ENCODE data around the gene SSR4.

The SSR4 gene

DNA sequence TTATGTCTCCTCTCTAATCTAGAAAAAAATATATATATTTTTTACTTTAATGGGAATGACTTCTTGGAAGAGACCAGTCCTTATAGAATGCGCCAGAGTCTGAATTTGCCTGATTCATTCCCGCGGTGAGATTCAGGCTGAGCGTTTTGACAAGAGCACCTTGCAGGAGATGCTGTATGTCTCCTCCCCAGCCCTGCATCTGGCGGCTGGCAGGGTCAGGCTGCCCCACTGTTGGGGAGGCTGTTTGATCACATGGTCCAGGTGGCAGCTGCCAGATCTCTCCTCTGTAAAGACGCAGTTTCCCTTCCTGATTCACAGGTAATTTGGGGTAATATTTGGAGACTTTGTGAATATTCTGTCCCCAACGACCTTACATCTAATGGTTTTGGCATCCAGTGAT, 26.1 kb downstream of the SSR4 start:
- Histone ChIP-seq H3K9ac (ENCODE audit: low read depth in 1 of 2, low read length in 2 of 2) (no peak overlapping the region), H3K4me1 (ENCODE audit: control insufficient read depth in 1 of 2, insufficient read depth in 2 of 2, low read length in 2 of 2) (peaks cover 0 to 7% of the 10 kb centered on the region in 2 donors), H3K4me3 (ENCODE audit: low read depth in 1 of 2, low read length in 2 of 2) (no peak overlapping the region), H3K27ac (ENCODE audit: low read depth, low read length) (no peak overlapping the region), H3K27me3 (ENCODE audit: control insufficient read depth in 1 of 2, insufficient read depth in 2 of 2, low read length in 2 of 2) (peaks cover 0 to 3% of the 10 kb centered on the region in 2 donors), H3K36me3 (ENCODE audit: control insufficient read depth in 1 of 2, insufficient read depth in 2 of 2, low read length in 2 of 2) (no peaks in the 10 kb centered on the region), H3K9me3 (ENCODE audit: control insufficient read depth in 1 of 2, low read length in 2 of 2) (no peaks in the 10 kb centered on the region)

DNA sequence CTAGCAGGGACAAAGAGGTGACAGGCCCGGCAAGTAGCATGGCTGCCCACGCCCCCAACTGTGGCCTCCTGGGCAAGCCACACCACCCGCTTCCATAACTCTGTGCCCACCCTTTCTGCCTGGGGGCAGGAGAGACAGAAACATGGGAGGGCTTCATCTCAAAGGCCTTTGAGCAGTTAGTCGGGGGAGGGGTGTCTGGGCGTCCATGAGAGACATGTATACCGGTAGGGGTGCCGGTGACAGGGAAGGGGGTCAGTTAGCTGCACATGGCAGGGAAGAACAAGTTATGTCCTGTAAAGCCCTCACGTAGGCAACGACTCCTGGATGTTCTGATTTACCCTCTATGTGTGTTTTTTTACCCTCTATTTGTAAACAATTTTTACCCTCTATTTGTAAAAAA, 26.6 kb downstream of the SSR4 start:
- no peak overlapping the region for H3K4me3 ChIP-seq (ENCODE audit: low read depth in 1 of 2, low read length in 2 of 2)
- no peaks in the 10 kb centered on the region for H3K9me3 ChIP-seq (ENCODE audit: control insufficient read depth in 1 of 2, low read length in 2 of 2)
- H3K4me1 ChIP-seq (ENCODE audit: control insufficient read depth in 1 of 2, insufficient read depth in 2 of 2, low read length in 2 of 2), result peaks cover 0 to 7% of the 10 kb centered on the region in 2 donors
- no peaks in the 10 kb centered on the region for H3K36me3 ChIP-seq (ENCODE audit: control insufficient read depth in 1 of 2, insufficient read depth in 2 of 2, low read length in 2 of 2)
- H3K9ac ChIP-seq (ENCODE audit: low read depth in 1 of 2, low read length in 2 of 2), result no peak overlapping the region
- no peak overlapping the region for H3K27ac ChIP-seq (ENCODE audit: low read depth, low read length)
- H3K27me3 ChIP-seq (ENCODE audit: control insufficient read depth in 1 of 2, insufficient read depth in 2 of 2, low read length in 2 of 2), result peaks cover 0 to 3% of the 10 kb centered on the region in 2 donors

DNA sequence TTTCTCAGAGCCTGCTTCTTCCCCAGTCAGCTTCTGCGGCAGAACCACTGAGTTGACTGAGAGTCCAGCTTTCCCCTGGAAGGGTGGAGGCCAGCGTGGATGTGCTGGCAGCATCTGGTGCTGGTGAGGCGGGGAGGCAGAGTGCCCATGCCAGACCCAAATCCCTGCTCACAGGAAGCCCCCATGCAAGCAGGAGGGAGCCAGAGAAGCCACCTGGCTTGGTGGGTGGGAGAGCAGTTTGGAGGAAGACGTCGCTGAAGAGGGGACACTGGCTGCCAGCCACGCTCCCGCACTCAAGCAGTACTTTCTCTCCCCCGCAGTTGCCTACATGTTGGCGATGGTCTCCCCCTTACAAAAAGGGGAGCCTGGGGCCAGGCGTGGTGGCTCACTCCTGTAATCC, 29.9 kb downstream of the SSR4 start:
- Histone ChIP-seq H3K9ac (ENCODE audit: low read depth in 1 of 2, low read length in 2 of 2) (no peak overlapping the region), H3K36me3 (ENCODE audit: control insufficient read depth in 1 of 2, insufficient read depth in 2 of 2, low read length in 2 of 2) (no peaks in the 10 kb centered on the region), H3K27ac (ENCODE audit: low read depth, low read length) (no peak overlapping the region), H3K27me3 (ENCODE audit: control insufficient read depth in 1 of 2, insufficient read depth in 2 of 2, low read length in 2 of 2) (peaks cover 0 to 8% of the 10 kb centered on the region in 2 donors), H3K9me3 (ENCODE audit: control insufficient read depth in 1 of 2, low read length in 2 of 2) (no peaks in the 10 kb centered on the region), H3K4me3 (ENCODE audit: low read depth in 1 of 2, low read length in 2 of 2) (no peak overlapping the region), H3K4me1 (ENCODE audit: control insufficient read depth in 1 of 2, insufficient read depth in 2 of 2, low read length in 2 of 2) (peaks cover 0 to 8% of the 10 kb centered on the region in 2 donors)

DNA sequence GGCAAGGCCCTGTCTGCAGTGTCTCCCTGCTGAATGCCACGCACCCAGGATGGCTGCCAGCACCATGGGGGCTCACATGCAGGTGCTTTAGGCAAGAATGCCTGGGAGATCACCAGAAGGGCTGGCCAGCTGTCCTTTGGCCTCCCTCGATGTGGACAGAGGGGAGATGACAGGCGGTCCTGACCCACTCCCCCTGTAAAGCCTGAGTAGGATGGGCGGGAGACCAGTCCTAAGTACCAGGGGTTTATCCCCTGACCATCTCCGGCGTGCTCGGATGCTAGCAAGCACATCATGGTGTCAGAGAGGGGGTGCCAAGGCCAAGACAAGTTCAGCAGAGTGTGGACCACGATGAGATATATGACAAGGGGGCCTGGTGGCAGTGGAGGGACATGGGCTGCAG, 30.6 kb downstream of the SSR4 start:
- Histone ChIP-seq H3K36me3 (ENCODE audit: control insufficient read depth in 1 of 2, insufficient read depth in 2 of 2, low read length in 2 of 2) (no peaks in the 10 kb centered on the region), H3K27ac (ENCODE audit: low read depth, low read length) (no peak overlapping the region), H3K9me3 (ENCODE audit: control insufficient read depth in 1 of 2, low read length in 2 of 2) (no peaks in the 10 kb centered on the region), H3K9ac (ENCODE audit: low read depth in 1 of 2, low read length in 2 of 2) (no peak overlapping the region), H3K4me3 (ENCODE audit: low read depth in 1 of 2, low read length in 2 of 2) (no peak overlapping the region), H3K4me1 (ENCODE audit: control insufficient read depth in 1 of 2, insufficient read depth in 2 of 2, low read length in 2 of 2) (peaks cover 0 to 8% of the 10 kb centered on the region in 2 donors), H3K27me3 (ENCODE audit: control insufficient read depth in 1 of 2, insufficient read depth in 2 of 2, low read length in 2 of 2) (peaks cover 0 to 8% of the 10 kb centered on the region in 2 donors)

DNA sequence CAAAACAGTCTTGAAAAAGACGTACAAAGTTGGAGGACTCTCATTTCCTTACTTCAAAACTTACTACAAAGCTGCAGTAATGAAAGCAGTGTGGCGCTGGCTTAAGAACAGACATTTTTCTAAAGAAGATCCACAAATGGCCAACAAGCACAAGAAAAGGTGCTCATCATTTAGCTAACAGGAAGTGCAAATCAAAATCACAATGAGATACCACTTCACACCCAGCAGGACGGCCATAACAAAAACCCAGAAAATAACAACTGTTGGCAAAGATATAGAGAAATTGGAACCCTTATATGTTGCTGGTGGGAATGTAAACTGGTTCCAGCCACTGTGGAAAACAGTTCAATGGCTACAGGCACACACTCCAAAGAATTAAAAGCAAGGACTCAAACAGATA, 32.5 kb downstream of the SSR4 start:
- no peaks in the 10 kb centered on the region for H3K9me3 ChIP-seq (ENCODE audit: control insufficient read depth in 1 of 2, low read length in 2 of 2)
- no peak overlapping the region for H3K4me3 ChIP-seq (ENCODE audit: low read depth in 1 of 2, low read length in 2 of 2)
- H3K4me1 ChIP-seq (ENCODE audit: control insufficient read depth in 1 of 2, insufficient read depth in 2 of 2, low read length in 2 of 2), result peaks cover 0 to 8% of the 10 kb centered on the region in 2 donors
- H3K9ac ChIP-seq (ENCODE audit: low read depth in 1 of 2, low read length in 2 of 2), result no peak overlapping the region
- H3K27me3 ChIP-seq (ENCODE audit: control insufficient read depth in 1 of 2, insufficient read depth in 2 of 2, low read length in 2 of 2), result peaks cover 0 to 12% of the 10 kb centered on the region in 2 donors
- no peaks in the 10 kb centered on the region for H3K36me3 ChIP-seq (ENCODE audit: control insufficient read depth in 1 of 2, insufficient read depth in 2 of 2, low read length in 2 of 2)
- no peak overlapping the region for H3K27ac ChIP-seq (ENCODE audit: low read depth, low read length)

DNA sequence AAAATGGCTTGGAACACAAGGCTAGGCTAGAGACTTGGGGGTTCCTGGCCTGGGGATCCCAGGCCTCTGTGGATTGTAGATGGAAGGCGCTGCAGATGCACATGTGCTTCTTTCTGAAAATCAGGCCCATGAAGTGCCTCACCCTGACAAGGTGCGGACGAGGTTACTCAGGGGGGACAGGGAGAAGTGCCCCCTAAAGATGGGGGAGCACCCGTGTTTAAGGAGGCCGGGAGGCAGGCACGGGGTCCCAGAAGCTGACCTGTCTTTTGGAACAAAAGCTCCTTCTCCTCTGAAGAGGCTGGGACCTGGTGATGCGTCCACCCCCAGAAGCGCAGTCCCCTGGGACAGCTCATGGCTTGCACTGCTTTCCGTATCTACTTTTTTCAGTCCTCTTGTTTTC, 33.4 kb downstream of the SSR4 start:
- Histone ChIP-seq H3K4me3 (ENCODE audit: low read depth in 1 of 2, low read length in 2 of 2) (no peak overlapping the region), H3K4me1 (ENCODE audit: control insufficient read depth in 1 of 2, insufficient read depth in 2 of 2, low read length in 2 of 2) (peaks cover 0 to 8% of the 10 kb centered on the region in 2 donors), H3K27me3 (ENCODE audit: control insufficient read depth in 1 of 2, insufficient read depth in 2 of 2, low read length in 2 of 2) (peaks cover 0 to 14% of the 10 kb centered on the region in 2 donors), H3K27ac (ENCODE audit: low read depth, low read length) (no peak overlapping the region), H3K36me3 (ENCODE audit: control insufficient read depth in 1 of 2, insufficient read depth in 2 of 2, low read length in 2 of 2) (no peaks in the 10 kb centered on the region), H3K9me3 (ENCODE audit: control insufficient read depth in 1 of 2, low read length in 2 of 2) (no peaks in the 10 kb centered on the region), H3K9ac (ENCODE audit: low read depth in 1 of 2, low read length in 2 of 2) (no peak overlapping the region)

DNA sequence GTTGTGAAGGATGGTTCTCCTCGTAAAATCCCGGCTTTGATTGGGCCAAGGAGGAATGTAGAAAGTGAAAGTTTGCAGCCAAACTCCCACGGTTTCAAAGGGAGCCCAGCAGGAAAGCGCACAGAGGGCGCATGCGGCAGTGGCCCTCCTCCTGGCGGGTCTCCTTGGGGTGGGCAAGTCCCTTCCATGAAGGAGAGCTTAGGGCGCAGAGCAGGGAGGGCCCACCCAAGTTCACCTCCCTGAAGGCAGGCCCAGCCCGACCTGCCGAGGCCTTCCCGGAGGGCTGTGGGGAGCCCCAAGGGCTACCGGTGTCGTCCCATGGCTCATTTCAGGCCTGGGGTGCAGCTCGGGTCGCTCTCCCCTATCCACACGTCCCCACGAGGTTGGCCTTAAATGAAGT, 33.8 kb downstream of the SSR4 start:
- Histone ChIP-seq H3K9me3 (ENCODE audit: control insufficient read depth in 1 of 2, low read length in 2 of 2) (no peaks in the 10 kb centered on the region), H3K27me3 (ENCODE audit: control insufficient read depth in 1 of 2, insufficient read depth in 2 of 2, low read length in 2 of 2) (peaks cover 0 to 14% of the 10 kb centered on the region in 2 donors), H3K36me3 (ENCODE audit: control insufficient read depth in 1 of 2, insufficient read depth in 2 of 2, low read length in 2 of 2) (no peaks in the 10 kb centered on the region), H3K4me1 (ENCODE audit: control insufficient read depth in 1 of 2, insufficient read depth in 2 of 2, low read length in 2 of 2) (peaks cover 0 to 8% of the 10 kb centered on the region in 2 donors), H3K9ac (ENCODE audit: low read depth in 1 of 2, low read length in 2 of 2) (no peak overlapping the region), H3K27ac (ENCODE audit: low read depth, low read length) (no peak overlapping the region), H3K4me3 (ENCODE audit: low read depth in 1 of 2, low read length in 2 of 2) (no peak overlapping the region)

DNA sequence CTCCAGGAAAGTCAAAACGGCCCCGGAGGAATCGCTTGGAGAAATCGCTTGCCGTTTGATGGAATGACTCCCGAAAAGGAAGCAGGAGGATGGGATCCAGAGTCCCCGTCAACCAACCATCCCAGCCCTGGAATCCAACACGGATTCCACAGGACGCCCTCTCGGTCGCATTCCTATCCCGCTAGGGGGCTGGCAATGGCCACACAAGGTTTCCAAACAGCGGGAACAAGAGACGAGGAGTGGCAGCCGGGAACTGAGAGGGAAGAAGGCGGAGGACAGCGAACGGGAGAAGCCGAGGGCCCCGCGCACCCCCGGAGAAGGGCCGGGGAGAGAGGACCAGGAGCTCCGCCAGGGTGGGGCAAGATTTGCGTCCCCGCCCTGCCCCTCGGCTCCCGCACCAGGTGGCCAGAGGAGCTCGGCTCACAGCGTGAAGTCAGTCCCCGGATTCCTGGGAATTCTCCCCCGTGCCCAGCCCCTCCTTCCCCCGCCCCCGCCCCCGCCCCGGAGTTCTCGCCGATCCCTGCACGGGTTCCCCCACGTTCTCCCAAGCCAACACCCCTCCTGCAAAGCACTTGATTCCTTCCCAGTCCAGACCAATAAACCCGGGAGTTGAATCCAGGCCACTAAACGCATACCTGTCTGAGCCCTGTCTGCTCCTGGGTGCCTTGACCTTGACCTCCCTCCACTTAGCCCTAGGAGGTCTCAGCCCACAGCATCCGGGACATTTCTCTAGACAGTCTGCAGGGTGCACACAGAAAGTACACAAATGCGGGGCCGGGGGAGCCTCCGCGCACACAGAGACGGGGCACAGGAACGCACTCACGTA, 34.5 kb downstream of the SSR4 start:
- H3K4me3 ChIP-seq (ENCODE audit: low read depth in 1 of 2, low read length in 2 of 2), result peak overlapping the region in 1 of 2 donors; percentile 29
- H3K36me3 ChIP-seq (ENCODE audit: control insufficient read depth in 1 of 2, insufficient read depth in 2 of 2, low read length in 2 of 2), result no peaks in the 10 kb centered on the region
- H3K27ac ChIP-seq (ENCODE audit: low read depth, low read length), result no peak overlapping the region
- H3K9me3 ChIP-seq (ENCODE audit: control insufficient read depth in 1 of 2, low read length in 2 of 2), result no peaks in the 10 kb centered on the region
- H3K27me3 ChIP-seq (ENCODE audit: control insufficient read depth in 1 of 2, insufficient read depth in 2 of 2, low read length in 2 of 2), result peaks cover 0 to 14% of the 10 kb centered on the region in 2 donors
- H3K9ac ChIP-seq (ENCODE audit: low read depth in 1 of 2, low read length in 2 of 2), result no peak overlapping the region
- H3K4me1 ChIP-seq (ENCODE audit: control insufficient read depth in 1 of 2, insufficient read depth in 2 of 2, low read length in 2 of 2), result peaks cover 0 to 8% of the 10 kb centered on the region in 2 donors

DNA sequence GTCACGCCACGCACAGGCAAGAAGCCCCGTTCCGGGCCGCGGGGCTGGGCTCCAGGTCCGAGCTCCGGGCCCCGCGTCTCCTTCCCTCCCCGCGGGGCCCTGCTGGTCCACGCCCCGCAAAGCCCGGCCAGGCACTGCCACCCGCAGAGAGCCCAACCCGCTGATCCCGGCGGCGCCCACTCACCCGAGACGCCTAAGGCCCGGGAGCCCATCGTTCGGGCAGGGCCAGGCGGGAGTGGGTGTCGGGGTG, 35.0 kb downstream of the SSR4 start:
- H3K27me3 ChIP-seq (ENCODE audit: control insufficient read depth in 1 of 2, insufficient read depth in 2 of 2, low read length in 2 of 2), result peaks cover 0 to 14% of the 10 kb centered on the region in 2 donors
- no peak overlapping the region for H3K9ac ChIP-seq (ENCODE audit: low read depth in 1 of 2, low read length in 2 of 2)
- H3K36me3 ChIP-seq (ENCODE audit: control insufficient read depth in 1 of 2, insufficient read depth in 2 of 2, low read length in 2 of 2), result no peaks in the 10 kb centered on the region
- no peak overlapping the region for H3K27ac ChIP-seq (ENCODE audit: low read depth, low read length)
- peaks cover 0 to 8% of the 10 kb centered on the region in 2 donors for H3K4me1 ChIP-seq (ENCODE audit: control insufficient read depth in 1 of 2, insufficient read depth in 2 of 2, low read length in 2 of 2)
- peak overlapping the region in 1 of 2 donors; percentile 29 for H3K4me3 ChIP-seq (ENCODE audit: low read depth in 1 of 2, low read length in 2 of 2)
- no peaks in the 10 kb centered on the region for H3K9me3 ChIP-seq (ENCODE audit: control insufficient read depth in 1 of 2, low read length in 2 of 2)

DNA sequence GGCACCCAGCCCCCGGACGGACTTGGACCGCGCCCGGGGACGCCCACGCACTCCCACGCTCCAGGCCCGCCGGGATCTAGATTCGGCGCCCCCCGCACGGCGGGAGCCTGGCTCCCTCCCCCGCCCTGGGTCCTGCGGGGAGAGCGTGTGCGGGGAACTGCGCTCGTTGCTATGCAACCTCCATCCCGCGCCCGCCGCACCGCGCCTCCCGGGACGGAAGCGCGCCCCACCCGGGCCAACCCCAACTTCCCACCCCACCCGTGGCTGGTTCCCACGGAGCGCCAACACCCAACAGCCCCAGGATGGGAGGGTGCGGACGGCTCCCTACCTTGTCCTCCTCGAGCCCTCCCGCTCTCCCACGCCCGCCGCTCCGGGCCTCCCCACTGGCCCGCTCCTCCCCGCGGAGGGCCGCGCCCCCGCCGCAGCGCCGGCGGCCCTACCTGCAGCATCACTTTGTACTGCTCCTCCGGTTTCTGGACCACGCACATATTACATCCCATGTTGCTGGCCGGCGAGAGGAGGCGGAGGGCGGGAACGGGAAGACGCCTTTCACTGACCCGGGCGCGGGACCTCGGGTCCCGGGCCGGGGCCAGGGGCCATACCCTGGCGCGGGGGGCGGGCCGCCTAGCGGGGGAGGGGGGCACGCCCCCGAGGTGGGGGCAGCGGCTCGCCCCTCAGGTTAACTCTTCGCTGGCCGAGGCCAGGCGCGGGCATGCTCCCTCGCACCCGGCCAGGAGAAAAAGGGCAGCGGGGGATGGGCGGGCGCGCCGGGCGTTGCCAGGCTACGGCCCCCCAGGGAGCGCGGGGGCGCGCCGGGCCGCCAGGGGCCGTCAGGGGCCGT, 35.6 kb downstream of the SSR4 start, which contains the start of gene PDZD4:
TSS of gene PDZD4 (minus strand) at position 746 of the 841 bp plus-strand sequence. CDS start at position 500, 246 bp downstream.
- no peak within 1 kb of the TSS for H3K27ac ChIP-seq (ENCODE audit: low read depth, low read length)
- H3K9ac ChIP-seq (ENCODE audit: low read depth in 1 of 2, low read length in 2 of 2), result no peak within 1 kb of the TSS
- H3K36me3 ChIP-seq (ENCODE audit: control insufficient read depth in 1 of 2, insufficient read depth in 2 of 2, low read length in 2 of 2), result no peaks in the 10 kb centered on the region
- H3K27me3 ChIP-seq (ENCODE audit: control insufficient read depth in 1 of 2, insufficient read depth in 2 of 2, low read length in 2 of 2), result peaks cover 0 to 14% of the 10 kb centered on the region in 2 donors
- peaks cover 0 to 8% of the 10 kb centered on the region in 2 donors for H3K4me1 ChIP-seq (ENCODE audit: control insufficient read depth in 1 of 2, insufficient read depth in 2 of 2, low read length in 2 of 2)
- H3K9me3 ChIP-seq (ENCODE audit: control insufficient read depth in 1 of 2, low read length in 2 of 2), result no peaks in the 10 kb centered on the region
- peak within 1 kb of the TSS in 1 of 2 donors; percentile 29 for H3K4me3 ChIP-seq (ENCODE audit: low read depth in 1 of 2, low read length in 2 of 2)
